ENCODE data around the gene AKNA.

AKNA gene

GRCh38 chr9:114362394-114362793 is 25.4 kb downstream of the AKNA start:
- FAIRE-seq (no peak), DNase-seq (ENCODE audit: insufficient read length, low spot score) (no peak)
- TF ChIP-seq, protein P1, sequence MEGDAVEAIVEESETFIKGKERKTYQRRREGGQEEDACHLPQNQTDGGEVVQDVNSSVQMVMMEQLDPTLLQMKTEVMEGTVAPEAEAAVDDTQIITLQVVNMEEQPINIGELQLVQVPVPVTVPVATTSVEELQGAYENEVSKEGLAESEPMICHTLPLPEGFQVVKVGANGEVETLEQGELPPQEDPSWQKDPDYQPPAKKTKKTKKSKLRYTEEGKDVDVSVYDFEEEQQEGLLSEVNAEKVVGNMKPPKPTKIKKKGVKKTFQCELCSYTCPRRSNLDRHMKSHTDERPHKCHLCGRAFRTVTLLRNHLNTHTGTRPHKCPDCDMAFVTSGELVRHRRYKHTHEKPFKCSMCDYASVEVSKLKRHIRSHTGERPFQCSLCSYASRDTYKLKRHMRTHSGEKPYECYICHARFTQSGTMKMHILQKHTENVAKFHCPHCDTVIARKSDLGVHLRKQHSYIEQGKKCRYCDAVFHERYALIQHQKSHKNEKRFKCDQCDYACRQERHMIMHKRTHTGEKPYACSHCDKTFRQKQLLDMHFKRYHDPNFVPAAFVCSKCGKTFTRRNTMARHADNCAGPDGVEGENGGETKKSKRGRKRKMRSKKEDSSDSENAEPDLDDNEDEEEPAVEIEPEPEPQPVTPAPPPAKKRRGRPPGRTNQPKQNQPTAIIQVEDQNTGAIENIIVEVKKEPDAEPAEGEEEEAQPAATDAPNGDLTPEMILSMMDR (IDR thresholded peaks at IDR 0.05; ENCODE audit: insufficient read depth, missing control alignments): no peak

DNA sequence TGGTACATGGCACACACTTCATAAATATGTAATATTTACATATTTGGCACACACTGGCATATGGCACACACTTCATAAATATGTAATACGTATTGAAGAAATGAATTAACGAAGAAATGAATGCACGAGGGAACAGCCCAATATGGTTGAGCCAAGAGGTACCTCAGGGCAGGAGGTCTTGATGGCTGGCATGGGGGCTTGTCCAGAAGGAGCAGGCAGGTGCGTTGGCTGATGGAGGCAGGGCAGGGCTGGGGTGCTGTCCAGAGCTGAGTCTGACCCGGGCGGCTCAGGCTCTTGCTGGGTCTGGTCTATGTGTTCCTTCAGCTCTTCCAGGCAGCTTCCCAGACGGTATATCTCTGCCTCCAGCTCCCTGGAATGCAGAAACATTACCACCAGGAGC is 26.2 kb downstream of the AKNA start:
- FAIRE-seq: no peak
- TF ChIP-seq, protein P1 (IDR thresholded peaks at IDR 0.05; ENCODE audit: insufficient read depth, missing control alignments): no peak

GRCh38 chr9:114359801-114360200 is 28.0 kb downstream of the AKNA start:
- TF ChIP-seq, protein P1 (IDR thresholded peaks at IDR 0.05; ENCODE audit: insufficient read depth, missing control alignments): no peak
- no peak for FAIRE-seq
- DNase-seq (ENCODE audit: insufficient read length, low spot score): no peak

More for the DNA sequence above, 26.2 kb downstream of the AKNA start:
- DNase-seq (ENCODE audit: insufficient read length, low spot score): no peak

- TF ChIP-seq, protein P1 (IDR thresholded peaks at IDR 0.05; ENCODE audit: insufficient read depth, missing control alignments): no peak
- DNase-seq (ENCODE audit: insufficient read length, low spot score) (no peak), FAIRE-seq (no peak)
Observed at GRCh38 chr9:114357911-114358328, 29.9 kb downstream of the AKNA start.

- no peak for FAIRE-seq
- no peak for DNase-seq (ENCODE audit: insufficient read length, low spot score)
- TF ChIP-seq, protein P1 (IDR thresholded peaks at IDR 0.05; ENCODE audit: insufficient read depth, missing control alignments): no peak
Observed at GRCh38 chr9:114357360-114357759, 30.4 kb downstream of the AKNA start.

- FAIRE-seq: no peak
- DNase-seq (ENCODE audit: insufficient read length, low spot score): no peak
- TF ChIP-seq, protein P1 (IDR thresholded peaks at IDR 0.05; ENCODE audit: insufficient read depth, missing control alignments): no peak
Observed at GRCh38 chr9:114356792-114357191, 31.0 kb downstream of the AKNA start.

GRCh38 chr9:114355821-114356220 is 32.0 kb downstream of the AKNA start:
- FAIRE-seq: no peak
- TF ChIP-seq, protein P1 (IDR thresholded peaks at IDR 0.05; ENCODE audit: insufficient read depth, missing control alignments): no peak
- DNase-seq (ENCODE audit: insufficient read length, low spot score): no peak

Measured in D721Med (cell line).